GM10847 (cell line): ENCODE results near the gene PTPRB.

Experiments
- POLR2A ChIP-seq: IDR thresholded peaks from 2 replicates; pipeline ENCODE4 v1.6.1; 2011; ENCODE audit not compliant: insufficient read length; ENCODE audit errors: extremely low read depth

PTPRB gene

DNA sequence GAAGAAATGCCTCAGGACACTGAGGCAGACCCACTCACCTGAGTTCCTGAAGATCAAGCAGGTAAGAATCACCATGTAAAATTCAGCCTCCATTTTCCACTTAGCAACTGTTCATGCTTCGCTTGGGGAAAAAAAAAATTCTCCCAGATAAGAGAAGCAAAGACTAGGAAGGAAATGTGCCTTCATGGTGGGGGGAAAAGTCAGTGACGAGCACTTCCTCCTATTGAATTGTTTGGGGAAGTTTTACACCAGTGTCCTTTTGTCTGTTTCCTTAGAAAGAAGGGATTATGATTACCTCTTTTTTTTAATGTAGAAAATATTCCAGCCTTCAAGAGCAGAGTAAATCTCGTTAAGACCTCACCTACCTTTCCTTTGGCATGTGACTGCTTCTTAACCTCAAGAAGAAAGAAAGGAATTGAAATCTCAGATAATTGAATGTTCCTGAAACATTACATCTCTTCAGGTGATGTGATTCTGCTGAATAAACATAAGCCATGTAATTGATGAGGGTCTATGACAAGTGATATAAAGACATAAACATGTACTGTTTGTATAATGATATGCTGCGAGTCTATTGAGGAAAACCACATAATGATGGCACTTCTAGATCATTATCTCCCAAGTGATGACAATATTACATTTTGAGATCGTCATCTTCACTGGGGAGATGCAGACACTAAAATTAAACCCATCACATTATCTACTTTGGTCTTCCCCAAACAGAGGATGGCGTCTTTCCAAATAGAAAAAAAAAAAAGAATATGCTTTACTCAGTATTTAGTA lies at the start of gene PTPRB:
TSS of gene PTPRB (minus strand) at position 127 of the 783 bp plus-strand sequence. CDS start at position 93, 34 bp downstream.
- TF ChIP-seq POLR2A = no peak

DNA sequence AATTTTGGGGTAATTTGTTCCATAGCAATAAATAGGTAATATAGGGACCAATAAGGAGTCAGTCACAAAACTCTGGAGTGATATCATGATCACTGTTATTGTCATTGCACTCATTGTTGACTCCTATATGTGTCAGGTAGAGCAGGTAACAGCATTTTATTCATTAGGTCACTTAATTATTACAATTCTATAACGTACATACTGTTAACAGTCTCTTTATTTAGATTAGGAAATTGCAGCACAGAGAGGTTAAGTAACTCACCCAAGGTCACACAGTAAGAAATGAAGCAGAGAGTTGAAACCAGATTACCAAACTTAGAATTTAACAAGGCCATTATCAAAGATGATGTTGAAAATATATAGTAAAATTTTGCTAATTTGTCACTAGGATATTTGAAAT lies 49.7 kb upstream of the PTPRB start:
- no peak for TF ChIP-seq POLR2A

DNA sequence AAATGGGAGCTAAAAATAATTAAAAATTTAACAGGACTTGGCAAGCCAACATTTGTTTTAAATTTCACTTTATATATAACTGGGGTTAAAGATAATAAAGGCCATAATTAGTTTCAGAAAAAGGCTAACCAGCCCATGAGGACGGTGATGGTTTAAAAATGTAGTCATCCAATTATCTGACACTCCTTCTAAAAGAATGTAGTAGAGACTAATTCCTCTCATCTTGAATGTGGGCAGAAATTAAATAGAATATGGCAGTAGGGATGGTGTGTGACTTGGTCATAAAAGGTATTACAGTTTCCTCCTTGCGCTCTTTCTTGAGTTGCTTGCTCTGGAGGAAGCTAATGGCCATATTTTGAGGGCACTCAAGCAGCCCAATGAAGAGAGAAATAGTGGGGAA lies 49.1 kb upstream of the PTPRB start:
- TF ChIP-seq POLR2A = no peak

DNA sequence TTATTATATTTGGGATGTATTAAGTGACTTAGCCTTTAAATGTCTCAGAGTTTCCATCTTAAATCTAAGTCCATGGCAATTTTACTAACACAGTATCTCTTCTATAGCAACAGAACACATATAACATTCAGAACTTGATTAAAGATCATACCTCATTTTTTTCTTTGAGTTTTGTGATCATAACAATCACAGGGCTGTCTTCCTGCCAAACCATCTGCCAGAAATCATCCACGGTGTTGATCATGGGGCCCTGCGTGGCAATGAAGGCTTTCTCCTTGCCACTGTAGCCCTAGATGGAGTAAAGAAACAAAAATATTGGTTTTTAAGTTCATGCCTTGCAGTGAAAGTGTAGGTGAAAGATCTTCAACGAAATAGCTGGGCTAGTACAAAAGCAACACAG lies 46.7 kb upstream of the PTPRB start:
- no peak for TF ChIP-seq POLR2A

GRCh38 chr12:70671698-70672097 lies 34.5 kb upstream of the PTPRB start:
- TF ChIP-seq POLR2A = no peak

DNA sequence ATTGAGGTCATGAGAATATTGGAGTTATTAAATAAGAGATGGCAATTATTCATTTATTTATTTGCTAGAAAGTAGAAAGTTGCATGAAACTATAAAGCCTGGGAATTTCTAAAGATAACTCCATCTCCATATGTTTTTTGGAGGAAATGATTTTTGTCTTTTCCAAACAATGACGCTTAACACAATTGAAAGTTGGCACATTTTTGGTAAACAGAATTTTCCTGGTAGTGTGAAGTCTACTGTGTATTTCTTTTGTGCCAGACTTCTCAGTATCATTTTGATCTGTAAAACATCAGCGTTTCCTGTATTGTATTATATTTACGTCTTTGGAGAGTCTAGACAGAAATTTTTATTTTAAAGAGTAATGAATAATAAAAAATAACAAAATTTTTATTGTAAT lies 33.7 kb upstream of the PTPRB start:
- TF ChIP-seq POLR2A = no peak

GRCh38 chr12:70667253-70667652 lies 30.0 kb upstream of the PTPRB start:
- TF ChIP-seq POLR2A = no peak

GRCh38 chr12:70666364-70666763 lies 29.1 kb upstream of the PTPRB start:
- TF ChIP-seq POLR2A = no peak

DNA sequence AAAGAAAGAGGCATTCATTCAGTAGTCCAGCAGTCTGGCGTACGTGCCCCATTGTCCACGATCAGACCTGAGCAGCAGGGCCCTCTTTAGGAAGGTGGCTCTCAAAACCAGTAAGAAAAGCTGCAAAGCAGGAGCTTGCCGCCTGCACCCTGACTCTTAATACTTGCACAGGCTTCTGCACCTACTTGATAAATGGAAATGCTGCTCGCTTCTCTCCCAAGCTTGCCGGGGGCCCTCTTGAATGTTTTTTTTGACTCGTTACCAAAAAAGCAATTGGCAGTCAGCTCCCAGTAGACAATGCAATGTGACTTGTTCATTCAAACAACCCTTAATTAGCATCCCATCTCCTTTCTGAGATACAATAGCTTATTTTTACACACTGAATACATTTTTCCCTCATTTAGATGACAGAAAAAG lies 27.2 kb upstream of the PTPRB start:
- TF ChIP-seq POLR2A = no peak

DNA sequence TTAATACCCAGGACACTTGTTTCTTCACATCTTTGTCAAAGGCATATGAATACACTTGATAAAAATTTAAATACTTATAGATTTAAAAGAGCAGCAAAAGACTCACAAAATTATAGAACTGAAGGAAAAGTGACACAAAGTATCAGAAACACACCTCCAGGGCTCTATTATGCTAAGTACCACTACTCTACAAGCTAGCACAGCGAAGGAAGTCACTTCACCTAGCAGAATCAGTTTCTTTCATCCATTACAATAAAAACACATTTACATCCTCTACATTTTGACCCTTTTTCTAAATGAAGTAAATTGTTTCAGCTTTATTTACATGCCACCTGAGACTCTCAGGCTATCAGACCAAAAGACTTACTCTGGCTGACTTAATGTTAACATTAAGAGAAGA lies 26.6 kb upstream of the PTPRB start:
- TF ChIP-seq POLR2A = no peak

DNA sequence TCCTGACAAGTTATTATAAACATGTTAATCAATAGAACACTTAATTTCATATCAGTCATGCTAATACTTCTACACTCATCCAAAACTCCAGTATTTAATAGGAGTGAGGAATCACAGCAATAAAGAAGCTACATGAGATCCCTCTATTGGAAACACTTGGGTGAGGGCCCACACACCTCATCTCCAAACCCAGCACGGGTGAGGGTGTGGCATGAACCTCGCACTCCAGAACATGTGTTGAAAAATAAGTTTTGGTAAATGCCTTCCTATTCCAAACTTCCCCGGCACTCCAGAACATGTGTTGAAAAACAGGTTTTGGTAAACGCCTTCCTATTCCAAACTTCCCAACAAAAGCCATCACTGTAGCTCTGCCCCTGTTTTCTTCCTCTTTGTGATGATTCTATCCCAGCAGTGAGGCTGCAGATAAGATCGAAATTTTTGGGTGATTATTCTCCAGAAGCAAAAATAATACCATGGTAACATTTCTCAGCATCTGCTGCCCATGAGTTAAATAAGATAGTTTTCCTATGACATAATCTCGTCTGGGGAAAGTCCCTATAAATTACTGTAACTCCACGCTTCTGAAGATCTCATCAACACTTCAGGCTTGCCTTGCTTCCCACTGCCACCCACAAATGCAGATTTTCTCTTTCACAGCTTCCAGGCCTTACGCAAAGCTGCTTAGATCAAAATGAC lies 24.4 kb upstream of the PTPRB start:
- no peak for TF ChIP-seq POLR2A

DNA sequence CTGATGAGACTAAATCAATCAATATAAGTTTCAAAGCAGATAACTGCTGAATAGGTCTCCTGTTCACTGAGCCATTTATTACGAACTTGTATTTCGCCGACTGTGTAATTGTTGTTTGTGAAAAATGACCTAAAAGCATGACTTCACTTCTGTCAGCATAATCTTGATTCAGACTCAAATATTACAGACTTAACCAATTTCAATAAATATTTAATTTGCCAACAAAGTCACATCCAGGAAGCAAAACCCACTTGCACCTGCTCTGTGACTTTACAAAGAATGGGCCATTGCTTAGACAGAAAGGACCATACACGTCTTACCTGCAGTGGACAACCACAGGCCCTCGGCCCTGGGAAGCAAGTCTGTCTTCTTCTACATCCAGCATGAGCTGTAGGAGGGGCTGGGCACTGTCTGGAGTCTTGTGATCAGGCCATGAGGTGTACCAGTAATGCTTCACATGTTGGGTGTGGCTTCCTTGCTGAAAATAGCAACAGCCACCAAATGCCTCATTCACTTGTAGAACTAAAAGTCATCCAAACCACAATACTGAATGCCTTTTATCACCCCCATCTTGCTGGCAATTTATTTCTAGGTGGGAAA lies 23.5 kb upstream of the PTPRB start:
- no peak for TF ChIP-seq POLR2A

GRCh38 chr12:70660002-70660604 lies 22.9 kb upstream of the PTPRB start:
- TF ChIP-seq POLR2A = no peak

- no peak for TF ChIP-seq POLR2A
These were observed 21.9 kb upstream of the PTPRB start for GRCh38 chr12:70659077-70659606.

GRCh38 chr12:70657616-70658286 lies 20.5 kb upstream of the PTPRB start:
- TF ChIP-seq POLR2A = no peak

DNA sequence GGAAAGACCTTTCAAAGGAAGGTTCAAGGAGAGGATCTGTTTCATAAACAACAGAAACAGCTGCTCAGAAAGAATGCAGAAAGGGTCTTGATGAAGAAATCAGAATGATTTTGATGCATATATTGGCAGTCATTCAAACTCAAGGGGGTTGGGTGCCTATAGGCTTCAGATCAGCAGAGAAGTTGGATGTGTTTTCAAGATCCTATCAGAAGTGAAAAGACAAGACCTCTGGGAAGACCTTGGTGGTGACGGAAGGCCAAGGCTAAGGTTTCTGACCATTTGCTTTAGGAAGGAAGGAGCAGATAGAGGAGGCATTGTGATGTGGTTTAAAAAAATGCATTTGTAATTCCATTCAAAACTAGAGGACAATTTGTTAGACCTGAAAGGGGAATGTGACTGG lies 15.2 kb upstream of the PTPRB start:
- no peak for TF ChIP-seq POLR2A

GRCh38 chr12:70648831-70649230 lies 11.6 kb upstream of the PTPRB start:
- TF ChIP-seq POLR2A = no peak
